PC-3 (cell line): ENCODE measurements around the gene TMED4. TPM values are rescaled to one million over a fixed set of nuclear protein-coding genes. Genes with fewer than 3 reads are reported as not detected.

Experiments
- ATAC-seq: fragments of 200-7000 bp; cut with Tn5 transposase; 2 replicates; pipeline ENCODE4 v1.9.1; 2020; ENCODE audit warnings: mild to moderate bottlenecking, moderate library complexity
- BruUV-seq: library from RNA; stranded (reverse); fragments of 400-500 nt; replicated peaks from 2 replicates; lab custom pipeline; 2021; lab: Mats Ljungman, UMichigan
- CTCF ChIA-PET: fragments of 300-600 bp; sonication (Branson Sonifier 250); formaldehyde crosslinking; loops from one replicate; lab custom pipeline; 2022; ENCODE audit warnings: antibody characterized with exemption; lab: Charles Lee
- POLR2A ChIA-PET: fragments of 300-600 bp; sonication (Branson Sonifier 250); formaldehyde crosslinking; loops from one replicate; lab custom pipeline; 2022; ENCODE audit warnings: antibody characterized with exemption; ENCODE audit not compliant: unreplicated experiment; lab: Charles Lee
- DNase-seq: peaks from one replicate; pipeline ENCODE4 v3.0.0-alpha.2; 2015
- H2AFZ ChIP-seq: fragments of 300-600 bp; sonication (generic); 2 replicates; pipeline ENCODE4 v1.6.0; 2016; ENCODE audit warnings: antibody characterized with exemption, low read length
- H3F3A ChIP-seq: fragments of 300-600 bp; sonication (generic); one replicate; pipeline ENCODE4 v1.6.0; 2017; ENCODE audit warnings: antibody characterized with exemption, low read length, control low read depth, mild to moderate bottlenecking; ENCODE audit not compliant: unreplicated experiment
- H3K27ac ChIP-seq: fragments of 300-600 bp; sonication (generic); 2 replicates; pipeline ENCODE4 v1.5.1; 2016; ENCODE audit warnings: mild to moderate bottlenecking, low read length
- H3K27me3 ChIP-seq: fragments of 300-600 bp; sonication (generic); 2 replicates; pipeline ENCODE4 v1.6.1; 2016; ENCODE audit warnings: low read length, mixed read lengths
- H3K36me3 ChIP-seq: fragments of 300-600 bp; sonication (generic); 2 replicates; pipeline ENCODE4 v1.6.1; 2016; ENCODE audit warnings: low read depth, mixed run types, low read length, mixed read lengths
- H3K4me1 ChIP-seq: fragments of 300-600 bp; sonication (generic); 2 replicates; pipeline ENCODE4 v1.5.1; 2016; ENCODE audit warnings: low read length; ENCODE audit not compliant: insufficient read depth
- H3K4me2 ChIP-seq: fragments of 300-600 bp; sonication (generic); 2 replicates; pipeline ENCODE4 v1.6.0; 2016; ENCODE audit warnings: low read length
- H3K4me3 ChIP-seq: fragments of 300-600 bp; sonication (generic); 2 replicates; pipeline ENCODE4 v1.5.1; 2016; ENCODE audit warnings: mild to moderate bottlenecking, low read length, mixed read lengths
- H3K79me2 ChIP-seq: fragments of 300-600 bp; sonication (generic); 2 replicates; pipeline ENCODE4 v1.6.1; 2017; ENCODE audit warnings: low read length, mixed read lengths
- H3K9ac ChIP-seq: fragments of 300-600 bp; sonication (generic); 2 replicates; pipeline ENCODE4 v1.6.0; 2016; ENCODE audit warnings: mild to moderate bottlenecking, low read length
- H3K9me2 ChIP-seq: fragments of 300-600 bp; sonication (generic); replicated peaks from 2 replicates; pipeline ENCODE4 v1.6.1; 2016; ENCODE audit warnings: mixed run types, low read length, mixed read lengths
- H3K9me3 ChIP-seq: fragments of 300-600 bp; sonication (generic); 2 replicates; pipeline ENCODE4 v1.6.1; 2016; ENCODE audit warnings: low read length, mixed read lengths
- H4K20me1 ChIP-seq: fragments of 300-600 bp; sonication (generic); 2 replicates; pipeline ENCODE4 v1.6.1; 2016; ENCODE audit warnings: low read length, mixed read lengths
- EZH2 ChIP-seq: fragments of 300-600 bp; sonication (generic); IDR thresholded peaks from one replicate; pipeline ENCODE4 v1.6.1; 2017; ENCODE audit warnings: antibody characterized with exemption, mild to moderate bottlenecking, low read length; ENCODE audit not compliant: unreplicated experiment
- EZH2phosphoT487 ChIP-seq: fragments of 300-600 bp; sonication (generic); IDR thresholded peaks from 2 replicates; pipeline ENCODE4 v1.6.1; 2018; ENCODE audit warnings: mild to moderate bottlenecking, antibody characterized with exemption, low read length, borderline replicate concordance
- intact Hi-C: fragments of 100-400 bp; cut with micrococcal nuclease; formaldehyde crosslinking; loops from 2 replicates; pipeline ENCODE4 v1.9.0; 2023
- total RNA-seq: library from RNA; depleted of rRNA; stranded (reverse); fragments of >200 nt; gene quantifications from 2 replicates; pipeline ENCODE4 v1.2.3, GENCODE V29; 2014
- TF ChIP-seq, protein P1 (sequence below): fragments of 300-600 bp; sonication (generic); conservative IDR thresholded peaks from 2 replicates; pipeline ENCODE4 v1.5.1; 2017; ENCODE audit warnings: antibody characterized with exemption, low read depth, mild to moderate bottlenecking, low read length

The TMED4 gene
- total RNA-seq, 1 experiment from 2014 or later: 80.0 TPM

DNA sequence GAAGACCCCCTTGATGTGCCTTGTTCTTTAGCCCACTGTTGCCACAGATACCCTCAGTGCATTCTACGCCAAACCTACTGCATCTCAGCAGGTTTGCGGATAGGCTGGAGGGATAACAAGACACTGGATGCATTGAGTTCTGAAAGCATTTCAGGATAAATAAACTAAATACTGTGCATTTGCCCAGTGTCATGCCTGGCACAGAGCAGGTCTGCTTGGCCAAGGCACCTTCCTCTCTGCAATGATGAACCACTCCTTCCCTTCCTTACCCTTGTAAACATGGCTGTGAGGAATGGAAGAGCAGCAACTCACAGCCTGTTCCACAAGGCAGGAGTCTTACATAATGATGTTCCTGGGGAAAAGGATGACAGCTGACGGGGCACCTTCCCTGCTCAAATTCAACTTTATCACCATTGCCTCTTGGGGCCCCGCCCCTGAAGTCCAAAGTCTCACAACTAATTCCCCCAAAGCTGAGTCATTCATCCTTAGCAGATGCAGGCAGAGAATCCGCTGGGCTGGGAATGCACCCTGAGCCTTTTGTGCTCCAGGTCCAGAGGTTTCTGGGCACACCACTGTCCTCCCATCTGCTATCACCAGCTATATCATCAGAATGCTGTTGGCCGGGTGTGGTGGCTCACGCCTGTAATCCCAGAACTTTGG, 19.9 kb downstream of the TMED4 start:
- DNase-seq: peak; percentile 72
- H2AFZ ChIP-seq: no peak overlapping the region
- H3K27ac ChIP-seq: peak overlapping the region; percentile 11; the same call in 1 of the 2 replicates
- no peak overlapping the region for H3K4me3 ChIP-seq
- H4K20me1 ChIP-seq: peaks cover 6% of the 10 kb centered on the region; the same call in 1 of the 2 replicates
- intact Hi-C loops: no loop called here
- ATAC-seq: peak; percentile 56
- no peaks in the 10 kb centered on the region for H3F3A ChIP-seq
- ChIA-PET POLR2A (no interaction called here), CTCF (no interaction called here)
- H3K4me1 ChIP-seq: peaks cover 16% of the 10 kb centered on the region
- no peak overlapping the region for H3K9ac ChIP-seq
- TF ChIP-seq EZH2: no peak
- TF ChIP-seq, protein P1, sequence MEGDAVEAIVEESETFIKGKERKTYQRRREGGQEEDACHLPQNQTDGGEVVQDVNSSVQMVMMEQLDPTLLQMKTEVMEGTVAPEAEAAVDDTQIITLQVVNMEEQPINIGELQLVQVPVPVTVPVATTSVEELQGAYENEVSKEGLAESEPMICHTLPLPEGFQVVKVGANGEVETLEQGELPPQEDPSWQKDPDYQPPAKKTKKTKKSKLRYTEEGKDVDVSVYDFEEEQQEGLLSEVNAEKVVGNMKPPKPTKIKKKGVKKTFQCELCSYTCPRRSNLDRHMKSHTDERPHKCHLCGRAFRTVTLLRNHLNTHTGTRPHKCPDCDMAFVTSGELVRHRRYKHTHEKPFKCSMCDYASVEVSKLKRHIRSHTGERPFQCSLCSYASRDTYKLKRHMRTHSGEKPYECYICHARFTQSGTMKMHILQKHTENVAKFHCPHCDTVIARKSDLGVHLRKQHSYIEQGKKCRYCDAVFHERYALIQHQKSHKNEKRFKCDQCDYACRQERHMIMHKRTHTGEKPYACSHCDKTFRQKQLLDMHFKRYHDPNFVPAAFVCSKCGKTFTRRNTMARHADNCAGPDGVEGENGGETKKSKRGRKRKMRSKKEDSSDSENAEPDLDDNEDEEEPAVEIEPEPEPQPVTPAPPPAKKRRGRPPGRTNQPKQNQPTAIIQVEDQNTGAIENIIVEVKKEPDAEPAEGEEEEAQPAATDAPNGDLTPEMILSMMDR: no peak
- H3K79me2 ChIP-seq: no peaks in the 10 kb centered on the region
- BruUV-seq: no TSS peak
- H3K9me2 ChIP-seq: no peaks in the 10 kb centered on the region
- no peaks in the 10 kb centered on the region for H3K27me3 ChIP-seq
- H3K4me2 ChIP-seq: no peak overlapping the region
- H3K36me3 ChIP-seq: peaks cover 16% of the 10 kb centered on the region; the same call in 1 of the 2 replicates
- no peaks in the 10 kb centered on the region for H3K9me3 ChIP-seq

DNA sequence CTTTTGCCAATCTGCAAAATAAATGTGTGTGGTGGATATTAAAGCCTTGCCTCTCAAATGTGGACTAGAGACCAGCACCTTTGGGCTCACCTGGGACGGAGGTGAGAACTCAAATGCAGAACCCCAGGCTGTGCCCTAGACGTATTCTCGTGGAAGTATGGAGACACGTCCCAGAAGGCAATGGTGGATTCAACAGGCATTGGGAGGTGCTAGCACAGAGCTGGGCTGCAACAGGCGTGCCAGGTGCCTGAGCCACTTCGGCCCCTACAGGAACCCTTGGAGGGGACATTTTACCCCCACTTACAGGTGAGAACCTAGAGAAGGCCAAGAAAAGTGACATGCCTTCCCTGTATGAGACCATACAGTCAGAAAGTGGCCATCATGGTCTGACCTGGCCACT, 20.6 kb downstream of the TMED4 start:
- BruUV-seq: no TSS peak
- Histone ChIP-seq H3K4me1 (peaks cover 16% of the 10 kb centered on the region), H3K4me3 (no peak overlapping the region), H3K27ac (no peak overlapping the region), H3K79me2 (no peaks in the 10 kb centered on the region), H3K9me2 (no peaks in the 10 kb centered on the region), H3K36me3 (peaks cover 16% of the 10 kb centered on the region; the same call in 1 of the 2 replicates), H3K4me2 (no peak overlapping the region), H3K9ac (no peak overlapping the region), H2AFZ (no peak overlapping the region), H3F3A (no peaks in the 10 kb centered on the region), H3K27me3 (no peaks in the 10 kb centered on the region), H3K9me3 (no peaks in the 10 kb centered on the region), H4K20me1 (peaks cover 6% of the 10 kb centered on the region; the same call in 1 of the 2 replicates)
- ChIA-PET CTCF (no interaction called here), POLR2A (no interaction called here)
- TF ChIP-seq, protein P1: no peak
- TF ChIP-seq EZH2 (no peak), EZH2phosphoT487 (no peak)
- intact Hi-C loops: no loop called here
- DNase-seq (no peak), ATAC-seq (no peak)

DNA sequence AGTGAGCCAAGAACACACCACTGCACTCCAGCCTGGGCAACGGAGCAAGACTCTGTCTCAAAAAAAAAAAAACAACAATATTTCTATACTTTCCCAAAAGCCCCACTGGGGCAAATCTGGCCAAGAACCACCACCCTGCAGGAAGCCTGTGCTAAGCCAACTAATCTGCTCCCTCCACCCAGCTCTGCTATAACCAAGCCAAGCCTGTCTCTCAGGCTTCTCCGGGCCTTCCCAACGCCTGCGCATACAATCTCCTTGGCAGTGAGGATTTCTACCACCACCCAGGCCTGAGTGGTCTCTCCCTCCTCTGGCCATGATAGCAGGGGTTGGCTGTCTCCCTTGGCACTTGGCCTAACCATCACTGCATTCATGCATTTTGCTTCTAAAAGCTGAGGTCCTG, 22.5 kb downstream of the TMED4 start:
- Histone ChIP-seq H3K9me3 (no peaks in the 10 kb centered on the region), H3K79me2 (no peaks in the 10 kb centered on the region), H3K9me2 (no peaks in the 10 kb centered on the region), H3K4me1 (peaks cover 16% of the 10 kb centered on the region), H3K4me2 (no peak overlapping the region), H3K27ac (no peak overlapping the region), H3F3A (no peaks in the 10 kb centered on the region), H2AFZ (no peak overlapping the region), H4K20me1 (no peaks in the 10 kb centered on the region), H3K36me3 (peaks cover 6% of the 10 kb centered on the region; the same call in 1 of the 2 replicates), H3K4me3 (no peak overlapping the region), H3K9ac (no peak overlapping the region), H3K27me3 (no peaks in the 10 kb centered on the region)
- ChIA-PET CTCF (interaction anchor here (0.7 kb wide), 1 partner anchor 22 kb away, joined by 4 read pairs; no protein-coding TSS in a partner anchor), POLR2A (no interaction called here)
- DNase-seq: no peak
- intact Hi-C loops: no loop called here
- no TSS peak for BruUV-seq
- ATAC-seq: no peak
- no peak for TF ChIP-seq EZH2phosphoT487
- TF ChIP-seq, protein P1: no peak
- no peak for TF ChIP-seq EZH2
